HepG2 (cell line): ENCODE results near the gene POLE4. TPM values are rescaled to one million over a fixed set of nuclear protein-coding genes. Genes with fewer than 3 reads are reported as not detected.
A peak's percentile ranks its signal among the peaks of the same experiment; 100 is the strongest.

ENCODE experiments used
- ATAC-seq: fragments of 200-7000 bp; cut with Tn5 transposase; 3 replicates; pipeline ENCODE4 v1.9.1; 2020; ENCODE audit warnings: mild to moderate bottlenecking, moderate library complexity
- BruUV-seq: library from RNA; stranded (reverse); fragments of 400-500 nt; replicated peaks from 2 replicates; lab custom pipeline; 2021; lab: Mats Ljungman, UMichigan
- CTCF ChIA-PET: fragments of 300-600 bp; formaldehyde crosslinking; extraction: SDS; loops from one replicate; lab custom pipeline; 2021; ENCODE audit warnings: low total read pairs, inconsistent platforms, low intra/inter-chr PET ratio; lab: Yijun Ruan, JAX
- POLR2A ChIA-PET: fragments of 350-600 bp; sonication (Branson Sonifier 250); formaldehyde crosslinking; loops from one replicate; lab custom pipeline; 2020; ENCODE audit warnings: antibody characterized with exemption, inconsistent platforms; lab: Yijun Ruan, JAX
- DNase-seq: peaks from one replicate; pipeline ENCODE4 v3.0.0-alpha.2; 2015; ENCODE audit warnings: low spot score
- FAIRE-seq: peaks from 3 replicates; lab custom pipeline; 2011; peaks lifted over from hg19 to GRCh38; lab: Jason Lieb, UNC
- H2AFZ ChIP-seq: one replicate; pipeline ENCODE4 v1.6.1; 2011; ENCODE audit warnings: low read length, inconsistent platforms
- H3K27ac ChIP-seq: fragments of 300-600 bp; 3 replicates; pipeline ENCODE4 v1.8.0; 2011; ENCODE audit warnings: mixed run types, mild to moderate bottlenecking, mixed read lengths, low read length, inconsistent platforms; ENCODE audit not compliant: insufficient read depth; ENCODE audit errors: extremely low read length
- H3K27me3 ChIP-seq, 2 experiments: fragments of 200-600 bp in 1 of 2; 2 replicates in 1 of 2; 3 replicates in 1 of 2; pipeline versions ENCODE4 v1.6.0 to v1.8.0; 2011; ENCODE audit warnings: low read length in 2 of 2, mild to moderate bottlenecking in 2 of 2, moderate library complexity in 2 of 2, inconsistent platforms in 1 of 2; ENCODE audit not compliant: insufficient read depth in 2 of 2, control insufficient read depth in 1 of 2
- H3K36me3 ChIP-seq, 2 experiments: fragments of 200-600 bp in 1 of 2; replicated peaks in 1 of 2; 2 replicates in 1 of 2; 3 replicates in 1 of 2; pipeline versions ENCODE4 v1.5.1 to v1.8.0; 2011; ENCODE audit warnings: low read length in 2 of 2, inconsistent platforms in 1 of 2; ENCODE audit not compliant: insufficient read depth in 2 of 2, control insufficient read depth in 1 of 2
- H3K4me1 ChIP-seq: 2 replicates; pipeline ENCODE4 v1.5.1; 2012; ENCODE audit warnings: low read length, inconsistent platforms; ENCODE audit not compliant: insufficient read depth
- H3K4me2 ChIP-seq: 2 replicates; pipeline ENCODE4 v1.6.0; 2011; ENCODE audit warnings: low read depth, low read length, inconsistent platforms
- H3K4me3 ChIP-seq, 3 experiments: fragments of 200-600 bp in 1 of 3; sonication (generic), shearing (Covaris generic) in 1 of 3; replicated peaks in 1 of 3; 2 replicates each; pipeline ENCODE4 v1.5.1; 2011 to 2016; ENCODE audit warnings: low read length in 3 of 3, inconsistent platforms in 2 of 3, low read depth in 2 of 3, mild to moderate bottlenecking in 2 of 3, control low read depth in 1 of 3, mixed read lengths in 1 of 3; ENCODE audit not compliant: insufficient read depth in 1 of 3
- H3K79me2 ChIP-seq: one replicate; pipeline ENCODE4 v1.6.1; 2011; ENCODE audit warnings: low read length, inconsistent platforms; ENCODE audit not compliant: insufficient read depth
- H3K9ac ChIP-seq: 2 replicates; pipeline ENCODE4 v1.6.0; 2011; ENCODE audit warnings: mild to moderate bottlenecking, low read depth, low read length, inconsistent platforms; ENCODE audit not compliant: insufficient read depth
- H3K9me3 ChIP-seq: 2 replicates; pipeline ENCODE4 v1.5.1; 2012; ENCODE audit warnings: mild to moderate bottlenecking, low read length
- H4K20me1 ChIP-seq: 2 replicates; pipeline ENCODE4 v1.6.0; 2011; ENCODE audit warnings: inconsistent platforms, mild to moderate bottlenecking, low read length, moderate library complexity; ENCODE audit not compliant: insufficient read depth
- ATAD3A ChIP-seq: sonication (generic); formaldehyde crosslinking; IDR thresholded peaks from 2 replicates; pipeline ENCODE4 v1.4.0; 2020; ENCODE audit warnings: missing genetic modification reagents
- CBX2 ChIP-seq, 2 experiments: fragments of 200-600 bp in 1 of 2; sonication (generic); formaldehyde crosslinking in 1 of 2; IDR thresholded peaks; 2 replicates each; pipeline versions ENCODE4 v1.7.0 to v1.8.1; 2018 to 2022; ENCODE audit warnings: low read depth in 2 of 2, low read length in 1 of 2, mild to moderate bottlenecking in 1 of 2, missing genetic modification reagents in 1 of 2
- GFI1 ChIP-seq: sonication (generic); formaldehyde crosslinking; IDR thresholded peaks from 2 replicates; pipeline ENCODE4 v1.5.0; 2020; ENCODE audit warnings: missing genetic modification reagents, mild to moderate bottlenecking, borderline replicate concordance
- HDAC1 ChIP-seq: sonication (generic); formaldehyde crosslinking; IDR thresholded peaks from 2 replicates; pipeline ENCODE4 v1.5.1; 2020; ENCODE audit warnings: mild to moderate bottlenecking, missing genetic modification reagents
- HOXA3 ChIP-seq: sonication (generic); formaldehyde crosslinking; IDR thresholded peaks from 2 replicates; pipeline ENCODE4 v1.5.0; 2020; ENCODE audit warnings: missing genetic modification reagents
- KAT8 ChIP-seq: IDR thresholded peaks from 2 replicates; pipeline ENCODE4 v1.6.1; 2016; ENCODE audit warnings: missing genetic modification reagents, missing compliant biosample characterization
- NBN ChIP-seq: fragments of 450-650 bp; conservative IDR thresholded peaks from 2 replicates; pipeline ENCODE4 v1.6.1; 2017
- SPEN ChIP-seq: sonication (generic); formaldehyde crosslinking; IDR thresholded peaks from 2 replicates; pipeline ENCODE4 v1.5.1; 2020; ENCODE audit warnings: low read depth, mild to moderate bottlenecking, missing genetic modification reagents
- STAG1 ChIP-seq: sonication (generic); formaldehyde crosslinking; IDR thresholded peaks from 2 replicates; pipeline ENCODE4 v1.4.0; 2020; ENCODE audit warnings: missing genetic modification reagents
- ZBTB21 ChIP-seq: sonication (generic); formaldehyde crosslinking; IDR thresholded peaks from 2 replicates; pipeline ENCODE4 v1.4.0; 2020; ENCODE audit warnings: missing genetic modification reagents
- ZNF382 ChIP-seq: sonication (generic); formaldehyde crosslinking; IDR thresholded peaks from 2 replicates; pipeline ENCODE4 v1.5.0; 2020; ENCODE audit warnings: missing genetic modification reagents, mild to moderate bottlenecking, borderline replicate concordance
- ZNF749 ChIP-seq: sonication (generic); formaldehyde crosslinking; IDR thresholded peaks from 2 replicates; pipeline ENCODE4 v1.8.0; 2022; ENCODE audit warnings: mild to moderate bottlenecking, missing genetic modification reagents, moderate library complexity, borderline replicate concordance
- ZNF891 ChIP-seq: sonication (generic); formaldehyde crosslinking; IDR thresholded peaks from 2 replicates; pipeline ENCODE4 v1.5.0; 2020; ENCODE audit warnings: mild to moderate bottlenecking, missing genetic modification reagents
- WGBS: methylation state at CpG from one replicate; pipeline ENCODE4 v1.1.6; 2017; ENCODE audit warnings: low lambda C conversion rate; 5-methylcytosine and 5-hydroxymethylcytosine counted together
- in situ Hi-C: cut with HindIII; loops from 2 replicates; pipeline ENCODE4 v1.10.0; 2017; ENCODE audit warnings: low pct_unique_long_range_greater_than_20kb; ENCODE audit not compliant: extremely low pct_ligation_motif_present
- intact Hi-C: fragments of 100-400 bp; cut with micrococcal nuclease; formaldehyde crosslinking; loops from one replicate; pipeline ENCODE4 v1.10.0; 2022; ENCODE audit not compliant: unreplicated experiment
- polyA plus RNA-seq, 8 experiments: library from polyadenylated mRNA; depleted of rRNA in 3 of 8; stranded (reverse) in 7 of 8; unstranded in 1 of 8; fragments of >200 nt; fragmentation: Illumina TruSeq in 4 of 8; extraction: Trizol in 4 of 8; gene quantifications; 2 replicates each; pipeline versions ENCODE4 v1.2.1 to v1.2.3, GENCODE V29; 2011 to 2016; ENCODE audit warnings: low read depth in 4 of 8, missing spikeins in 1 of 8, mixed read lengths in 1 of 8; ENCODE audit not compliant: insufficient read depth in 1 of 8
- total RNA-seq, 5 experiments: library from RNA; depleted of rRNA; stranded (reverse); fragments of >200 nt; fragmentation: Illumina TruSeq; extraction: Trizol; gene quantifications; 2 replicates each; pipeline ENCODE4 v1.2.3, GENCODE V29; 2016; ENCODE audit warnings: low read depth in 1 of 5
- TF ChIP-seq, protein P1 (sequence below): fragments of 450-650 bp; IDR thresholded peaks from 2 replicates; pipeline ENCODE4 v1.6.1; 2017
- TF ChIP-seq, protein P2 (sequence below): sonication (generic); formaldehyde crosslinking; IDR thresholded peaks from one replicate; pipeline ENCODE4 v1.5.1; 2020; ENCODE audit warnings: mild to moderate bottlenecking, missing genetic modification reagents; ENCODE audit errors: not compliant biosample characterization

POLE4 gene
- total and polyA plus RNA-seq, 2 of the 13 experiments (the other 11 are each of a cell fraction or from before 2014, with no cell fraction given), result 106 to 116 TPM

DNA sequence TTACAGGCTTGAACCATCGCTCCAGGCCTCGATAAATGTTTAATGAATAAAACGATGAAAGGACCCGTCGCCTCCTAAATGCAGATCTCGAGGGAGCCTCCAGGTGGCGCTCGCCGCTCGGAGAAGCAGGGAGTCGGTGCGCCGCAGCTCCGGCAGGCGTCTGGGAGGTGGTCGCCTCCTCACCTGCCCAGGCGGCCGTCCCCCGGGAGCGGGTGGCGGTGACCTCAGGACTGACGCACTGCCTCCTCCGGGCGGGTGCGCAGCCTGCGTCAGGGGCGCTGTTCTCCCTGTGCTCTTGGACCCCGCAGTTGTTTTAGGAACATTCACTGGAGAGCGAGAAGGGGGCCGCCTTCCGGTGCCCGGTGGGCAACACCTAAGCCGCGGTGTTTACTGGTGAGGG, 38.6 kb upstream of the POLE4 start:
- intact Hi-C loops (loop anchor here (1.0 to 5.0 kb wide), 4 partner anchors 37 to 482 kb away; partner anchors contain the start of gene POLE4), in situ Hi-C loops (loop anchor here (10.0 kb wide), 1 partner anchor 325 kb away; no protein-coding TSS in a partner anchor)
- Histone ChIP-seq H3K9me3 (no peaks in the 10 kb centered on the region), H3K79me2 (no peaks in the 10 kb centered on the region), H3K4me2 (peak overlapping the region; percentile 26; the same call in 1 of the 2 replicates), H2AFZ (no peak overlapping the region), H3K9ac (no peak overlapping the region), H3K4me1 (peaks cover 84% of the 10 kb centered on the region), H3K27me3 (0 out of 5 replicates have a peak, but pooled peaks cover 0 to 7% of the 10 kb centered on the region in 2 experiments), H4K20me1 (no peaks in the 10 kb centered on the region), H3K36me3 (no peaks in the 10 kb centered on the region; a peak in 1 of 5 replicates), H3K27ac (no peak overlapping the region), H3K4me3 (peak overlapping the region in 2 of 3 experiments; percentile 7 to 41; a peak in 1 of 6 replicates)
- CTCF ChIA-PET, result interaction anchor here (0.9 to 3.2 kb wide), 4 partner anchors 63 to 484 kb away, joined by 3 to 9 read pairs (median 4); no protein-coding TSS in a partner anchor
- FAIRE-seq, result no peak
- POLR2A ChIA-PET, result interaction anchor here (1.4 kb wide), 1 partner anchor 38 kb away, joined by 4 read pairs; no protein-coding TSS in a partner anchor
- no TSS peak for BruUV-seq
- WGBS, result 84% methylated on average over 26 of the region's 34 CpGs
- ATAC-seq, result peak; percentile 13
- DNase-seq, result peak; percentile 31
- TF ChIP-seq NBN, result no peak
- no peak for TF ChIP-seq CBX2 (IDR thresholded peaks at IDR 0.05; ENCODE audit: low read depth, low read length)
- no peak for TF ChIP-seq CBX2 (CRISPR knock-in tag; IDR thresholded peaks at IDR 0.05; ENCODE audit: low read depth)
- TF ChIP-seq ZNF891 (CRISPR knock-in tag), result 0 out of 2 replicates have a peak, but pooled peaks have one; percentile 11
- TF ChIP-seq, protein P1, sequence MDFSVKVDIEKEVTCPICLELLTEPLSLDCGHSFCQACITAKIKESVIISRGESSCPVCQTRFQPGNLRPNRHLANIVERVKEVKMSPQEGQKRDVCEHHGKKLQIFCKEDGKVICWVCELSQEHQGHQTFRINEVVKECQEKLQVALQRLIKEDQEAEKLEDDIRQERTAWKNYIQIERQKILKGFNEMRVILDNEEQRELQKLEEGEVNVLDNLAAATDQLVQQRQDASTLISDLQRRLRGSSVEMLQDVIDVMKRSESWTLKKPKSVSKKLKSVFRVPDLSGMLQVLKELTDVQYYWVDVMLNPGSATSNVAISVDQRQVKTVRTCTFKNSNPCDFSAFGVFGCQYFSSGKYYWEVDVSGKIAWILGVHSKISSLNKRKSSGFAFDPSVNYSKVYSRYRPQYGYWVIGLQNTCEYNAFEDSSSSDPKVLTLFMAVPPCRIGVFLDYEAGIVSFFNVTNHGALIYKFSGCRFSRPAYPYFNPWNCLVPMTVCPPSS, result no peak
- no peak for TF ChIP-seq HDAC1
- peak; percentile 44; the same call in 1 of the 2 replicates for TF ChIP-seq KAT8
- TF ChIP-seq ATAD3A (CRISPR knock-in tag), result no peak
- TF ChIP-seq GFI1, result no peak
- peak; percentile 36; the same call in 1 of the 2 replicates for TF ChIP-seq SPEN (CRISPR knock-in tag)
- peak; percentile 78 for TF ChIP-seq HOXA3 (CRISPR knock-in tag)
- no peak for TF ChIP-seq ZNF382 (CRISPR knock-in tag)
- TF ChIP-seq ZNF749 (CRISPR knock-in tag), result 0 out of 2 replicates have a peak, but pooled peaks have one; percentile 31
- no peak for TF ChIP-seq ZBTB21 (CRISPR knock-in tag)
- peak; percentile 89 for TF ChIP-seq STAG1
- TF ChIP-seq, protein P2, sequence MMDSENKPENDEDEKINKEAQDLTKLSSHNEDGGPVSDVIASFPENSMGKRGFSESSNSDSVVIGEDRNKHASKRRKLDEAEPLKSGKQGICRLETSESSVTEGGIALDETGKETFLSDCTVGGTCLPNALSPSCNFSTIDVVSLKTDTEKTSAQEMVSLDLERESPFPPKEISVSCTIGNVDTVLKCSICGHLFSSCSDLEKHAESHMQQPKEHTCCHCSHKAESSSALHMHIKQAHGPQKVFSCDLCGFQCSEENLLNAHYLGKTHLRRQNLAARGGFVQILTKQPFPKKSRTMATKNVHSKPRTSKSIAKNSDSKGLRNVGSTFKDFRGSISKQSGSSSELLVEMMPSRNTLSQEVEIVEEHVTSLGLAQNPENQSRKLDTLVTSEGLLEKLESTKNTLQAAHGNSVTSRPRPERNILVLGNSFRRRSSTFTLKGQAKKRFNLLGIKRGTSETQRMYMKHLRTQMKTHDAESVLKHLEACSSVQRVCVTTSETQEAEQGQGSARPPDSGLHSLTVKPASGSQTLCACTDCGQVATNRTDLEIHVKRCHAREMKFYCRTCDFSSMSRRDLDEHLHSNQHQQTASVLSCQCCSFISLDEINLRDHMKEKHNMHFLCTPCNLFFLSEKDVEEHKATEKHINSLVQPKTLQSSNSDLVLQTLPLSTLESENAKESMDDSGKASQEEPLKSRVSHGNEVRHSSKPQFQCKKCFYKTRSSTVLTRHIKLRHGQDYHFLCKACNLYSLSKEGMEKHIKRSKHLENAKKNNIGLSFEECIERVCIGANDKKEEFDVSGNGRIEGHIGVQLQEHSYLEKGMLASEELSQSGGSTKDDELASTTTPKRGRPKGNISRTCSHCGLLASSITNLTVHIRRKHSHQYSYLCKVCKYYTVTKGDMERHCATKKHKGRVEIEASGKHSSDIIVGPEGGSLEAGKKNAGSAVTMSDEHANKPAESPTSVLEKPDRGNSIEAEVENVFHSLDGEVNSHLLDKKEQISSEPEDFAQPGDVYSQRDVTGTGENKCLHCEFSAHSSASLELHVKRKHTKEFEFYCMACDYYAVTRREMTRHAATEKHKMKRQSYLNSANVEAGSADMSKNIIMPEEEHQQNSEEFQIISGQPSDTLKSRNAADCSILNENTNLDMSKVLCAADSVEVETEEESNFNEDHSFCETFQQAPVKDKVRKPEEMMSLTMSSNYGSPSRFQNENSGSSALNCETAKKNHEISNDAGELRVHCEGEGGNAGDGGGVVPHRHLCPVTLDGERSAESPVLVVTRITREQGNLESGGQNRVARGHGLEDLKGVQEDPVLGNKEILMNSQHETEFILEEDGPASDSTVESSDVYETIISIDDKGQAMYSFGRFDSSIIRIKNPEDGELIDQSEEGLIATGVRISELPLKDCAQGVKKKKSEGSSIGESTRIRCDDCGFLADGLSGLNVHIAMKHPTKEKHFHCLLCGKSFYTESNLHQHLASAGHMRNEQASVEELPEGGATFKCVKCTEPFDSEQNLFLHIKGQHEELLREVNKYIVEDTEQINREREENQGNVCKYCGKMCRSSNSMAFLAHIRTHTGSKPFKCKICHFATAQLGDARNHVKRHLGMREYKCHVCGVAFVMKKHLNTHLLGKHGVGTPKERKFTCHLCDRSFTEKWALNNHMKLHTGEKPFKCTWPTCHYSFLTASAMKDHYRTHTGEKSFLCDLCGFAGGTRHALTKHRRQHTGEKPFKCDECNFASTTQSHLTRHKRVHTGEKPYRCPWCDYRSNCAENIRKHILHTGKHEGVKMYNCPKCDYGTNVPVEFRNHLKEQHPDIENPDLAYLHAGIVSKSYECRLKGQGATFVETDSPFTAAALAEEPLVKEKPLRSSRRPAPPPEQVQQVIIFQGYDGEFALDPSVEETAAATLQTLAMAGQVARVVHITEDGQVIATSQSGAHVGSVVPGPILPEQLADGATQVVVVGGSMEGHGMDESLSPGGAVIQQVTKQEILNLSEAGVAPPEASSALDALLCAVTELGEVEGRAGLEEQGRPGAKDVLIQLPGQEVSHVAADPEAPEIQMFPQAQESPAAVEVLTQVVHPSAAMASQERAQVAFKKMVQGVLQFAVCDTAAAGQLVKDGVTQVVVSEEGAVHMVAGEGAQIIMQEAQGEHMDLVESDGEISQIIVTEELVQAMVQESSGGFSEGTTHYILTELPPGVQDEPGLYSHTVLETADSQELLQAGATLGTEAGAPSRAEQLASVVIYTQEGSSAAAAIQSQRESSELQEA (CRISPR knock-in tag), result peak; percentile 44
